ENCODE results near the gene NACC2.

The NACC2 gene

GRCh38 chr9:136095070-136096058 lies at the start of gene NACC2:
Gene NACC2, minus strand, starts transcription at chr9:136095289. Its CDS starts 44,768 bp downstream, at chr9:136050521.
- no peak for DNase-seq

GRCh38 chr9:136144450-136144849 lies 49.4 kb upstream of the NACC2 start:
- no peak for DNase-seq

- no peak for DNase-seq
Observed at GRCh38 chr9:136143215-136144001, 48.3 kb upstream of the NACC2 start.

- DNase-seq, result no peak
Observed at GRCh38 chr9:136142859-136143214, 47.7 kb upstream of the NACC2 start.

GRCh38 chr9:136142414-136142796 lies 47.3 kb upstream of the NACC2 start:
- no peak for DNase-seq

- no peak for DNase-seq
Observed at GRCh38 chr9:136141682-136142413, 46.8 kb upstream of the NACC2 start.

GRCh38 chr9:136140966-136141365 lies 45.9 kb upstream of the NACC2 start:
- no peak for DNase-seq

- no peak for DNase-seq
Observed at GRCh38 chr9:136140046-136140445, 45.0 kb upstream of the NACC2 start.

GRCh38 chr9:136138566-136138965 lies 43.5 kb upstream of the NACC2 start:
- peak; percentile 22 for DNase-seq

GRCh38 chr9:136137321-136138265 lies 42.5 kb upstream of the NACC2 start:
- no peak for DNase-seq

- no peak for DNase-seq
Observed at GRCh38 chr9:136136127-136136925, 41.2 kb upstream of the NACC2 start.

GRCh38 chr9:136135326-136136126 lies 40.4 kb upstream of the NACC2 start:
- DNase-seq, result no peak

GRCh38 chr9:136133959-136134484 lies 38.9 kb upstream of the NACC2 start:
- DNase-seq, result no peak

GRCh38 chr9:136133191-136133958 lies 38.3 kb upstream of the NACC2 start:
- no peak for DNase-seq

- no peak for DNase-seq
Observed at GRCh38 chr9:136132512-136133050, 37.5 kb upstream of the NACC2 start.

GRCh38 chr9:136131629-136132511 lies 36.8 kb upstream of the NACC2 start:
- DNase-seq, result no peak

- no peak for DNase-seq
Observed at GRCh38 chr9:136129176-136129575, 34.1 kb upstream of the NACC2 start.

- DNase-seq, result no peak
Observed at GRCh38 chr9:136128436-136128835, 33.3 kb upstream of the NACC2 start.
